Measurements from ENCODE around the gene ARRDC3. TPM values are rescaled to one million over a fixed set of nuclear protein-coding genes. Genes with fewer than 3 reads are reported as not detected.

ARRDC3 gene
- total and polyA plus RNA-seq, 10 of the 15 experiments (the other 5 are each of a cell fraction or from before 2014, with no cell fraction given) = 2.3 to 14.0 (median 8.6) TPM

- H3K4me2 ChIP-seq (ENCODE audit: control insufficient read depth, insufficient read depth) = no peak overlapping the region
- no peaks in the 10 kb centered on the region for H4K20me1 ChIP-seq (ENCODE audit: control insufficient read depth, insufficient read depth)
- H3K79me2 ChIP-seq (ENCODE audit: control insufficient read depth, insufficient read depth, low read length) = no peaks in the 10 kb centered on the region
- H2AFZ ChIP-seq (ENCODE audit: control insufficient read depth, low read depth, low read length) = no peak overlapping the region
- no peaks in the 10 kb centered on the region for H3K36me3 ChIP-seq (ENCODE audit: control insufficient read depth in 2 of 2, insufficient read depth in 2 of 2, low read length in 1 of 2)
- BruUV-seq (replicated peaks) = no TSS peak
- intact Hi-C loops (cut with micrococcal nuclease; ENCODE audit: unreplicated experiment) (loop anchor here (5.0 kb wide), 1 partner anchor 614 kb away; no protein-coding TSS in a partner anchor), in situ Hi-C loops (cut with MboI) (loop anchor here (5.0 kb wide), 1 partner anchor 549 kb away; no protein-coding TSS in a partner anchor)
- POLR2A ChIA-PET = no interaction called here
- SMC1A ChIA-PET (ENCODE audit: uncharacterized antibody, unreplicated experiment) = interaction anchor here (0.8 to 7.1 kb wide), 6 partner anchors 11 to 318 kb away, joined by 3 to 107 read pairs (median 10); partner anchors contain the start of gene ARRDC3
- no peak overlapping the region for H3K27ac ChIP-seq (ENCODE audit: control insufficient read depth, insufficient read depth)
- CTCF ChIA-PET = interaction anchor here (1.2 to 11.1 kb wide), 5 partner anchors 8 to 551 kb away, joined by 3 to 199 read pairs (median 67); partner anchors contain the start of gene ARRDC3
- no peak overlapping the region for H3K4me3 ChIP-seq
- H3K27me3 ChIP-seq (replicated peaks in 1 of 2; ENCODE audit: control insufficient read depth in 2 of 2, insufficient read depth in 2 of 2, low read length in 1 of 2) = no peaks in the 10 kb centered on the region
- RAD21 ChIA-PET (ENCODE audit: unreplicated experiment) = interaction anchor here (5.8 kb wide), 1 partner anchor 31 kb away, joined by 109 read pairs; the partner anchor contains the start of gene ARRDC3
- ATAC-seq (no peak), FAIRE-seq (no peak), DNase-seq (ENCODE audit: low read depth, low spot score) (no peak)
- TF ChIP-seq MAX (IDR thresholded peaks at IDR 0.05; ENCODE audit: low read depth, low read length) = no peak
- TF ChIP-seq NR2C2 (IDR thresholded peaks at IDR 0.05; ENCODE audit: borderline replicate concordance, control insufficient read depth, insufficient read length, low read depth) = no peak
- TF ChIP-seq ZNF687 (IDR thresholded peaks at IDR 0.05) = no peak
- no peak for TF ChIP-seq TBL1XR1 (IDR thresholded peaks at IDR 0.05; ENCODE audit: low read depth, low read length)
- TF ChIP-seq BHLHE40 (IDR thresholded peaks at IDR 0.05; ENCODE audit: borderline replicate concordance in 1 of 2, low read depth in 2 of 2, low read length in 1 of 2) = no peak
- TF ChIP-seq CBFB (IDR thresholded peaks at IDR 0.05; ENCODE audit: low read depth) = no peak
- TF ChIP-seq STAT3 (IDR thresholded peaks at IDR 0.05; ENCODE audit: low read depth, low read length) = no peak
- no peak for TF ChIP-seq SUZ12 (IDR thresholded peaks at IDR 0.05; ENCODE audit: unreplicated experiment)
- no peak for TF ChIP-seq TCF3 (IDR thresholded peaks at IDR 0.05; ENCODE audit: borderline replicate concordance, insufficient read depth, low read depth, low read length)
- no peak for TF ChIP-seq NR2C1 (IDR thresholded peaks at IDR 0.05)
- no peak for TF ChIP-seq ZZZ3 (IDR thresholded peaks at IDR 0.05; ENCODE audit: control insufficient read depth, insufficient read length, low read depth)
- TF ChIP-seq CBX3 (IDR thresholded peaks at IDR 0.05; ENCODE audit: borderline replicate concordance, low read depth) = no peak
- 92% methylated on average over 2 of the region's 2 CpGs for WGBS (ENCODE audit: insufficient coverage, insufficient replicate concordance, low lambda C conversion rate, missing lambda C conversion rate)
- H3K4me1 ChIP-seq (ENCODE audit: control insufficient read depth, insufficient read depth, low read length) = no peaks in the 10 kb centered on the region
- no peak overlapping the region for H3K9ac ChIP-seq (ENCODE audit: control insufficient read depth, insufficient read depth, low read length)
- H3K9me3 ChIP-seq (replicated peaks; ENCODE audit: control insufficient read depth, insufficient read depth, low read length) = no peaks in the 10 kb centered on the region
Measured at GRCh38 chr5:91416491-91416890, 33.4 kb upstream of the ARRDC3 start.
